ENCODE measurements around the gene SPATA16.

DNA sequence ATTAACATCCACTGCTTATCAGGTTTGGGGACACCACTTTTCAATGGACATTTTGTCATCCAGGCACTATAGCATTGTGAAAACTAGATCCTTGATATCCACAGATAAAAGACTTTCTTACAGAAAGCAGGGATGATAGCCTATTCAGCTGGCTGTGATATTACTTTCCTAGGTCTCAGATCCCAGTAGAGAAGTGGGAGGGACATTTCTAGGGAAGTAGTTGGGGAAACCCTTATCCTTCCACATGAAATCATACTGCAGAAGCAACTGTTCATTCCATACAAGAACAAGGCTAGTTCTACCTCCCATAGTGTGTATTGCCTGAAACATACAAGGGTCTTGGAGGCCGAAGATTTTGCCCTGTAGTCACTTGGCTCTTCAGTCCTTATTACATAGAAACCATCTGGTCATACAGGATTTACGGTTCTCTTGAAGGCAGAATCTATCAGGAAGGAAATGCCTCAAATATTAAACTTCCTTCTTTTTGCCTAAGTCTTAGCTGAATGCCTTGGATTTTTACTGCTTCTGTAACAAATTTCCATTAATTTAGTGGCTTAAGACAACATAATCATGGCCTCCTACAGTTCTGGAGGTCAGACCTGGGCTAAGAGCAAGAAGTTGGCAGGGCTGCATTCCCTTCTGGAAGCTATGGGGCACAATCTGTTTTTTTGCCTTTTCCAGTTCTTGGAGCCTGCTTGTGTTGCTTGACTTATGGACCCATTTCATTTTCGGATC is 271.1 kb downstream of the SPATA16 start:
- TF ChIP-seq EZH2 (IDR thresholded peaks at IDR 0.05) (no peak), POLR2AphosphoS5 (IDR thresholded peaks at IDR 0.05; ENCODE audit: borderline replicate concordance, low read depth, low read length) (no peak)
